ENCODE data around the gene GLIS1. TPM values are rescaled to one million over a fixed set of nuclear protein-coding genes. Genes with fewer than 3 reads are reported as not detected.

The GLIS1 gene
- total RNA-seq, 1 donor from 2014 or later, result not detected

GRCh38 chr1:53576866-53577760 is 161.9 kb downstream of the GLIS1 start:
- Histone ChIP-seq H3K9me3 (no peaks in the 10 kb centered on the region), H3K4me1 (no peaks in the 10 kb centered on the region), H3K4me3 (no peak overlapping the region), H3K36me3 (no peaks in the 10 kb centered on the region), H3K27ac (no peak overlapping the region), H3K27me3 (no peaks in the 10 kb centered on the region)
- no peak for TF ChIP-seq CTCF (IDR thresholded peaks at IDR 0.05)
- intact Hi-C loops (cut with DNase I), result no loop called here
- DNase-seq (ENCODE audit: low spot score in 2 of 2), result no peak

GRCh38 chr1:53576381-53576801 is 162.6 kb downstream of the GLIS1 start:
- DNase-seq (ENCODE audit: low spot score in 2 of 2), result no peak
- Histone ChIP-seq H3K27me3 (no peaks in the 10 kb centered on the region), H3K9me3 (no peaks in the 10 kb centered on the region), H3K36me3 (no peaks in the 10 kb centered on the region), H3K4me1 (no peaks in the 10 kb centered on the region), H3K27ac (no peak overlapping the region), H3K4me3 (no peak overlapping the region)
- intact Hi-C loops (cut with DNase I), result no loop called here
- TF ChIP-seq CTCF (IDR thresholded peaks at IDR 0.05), result no peak

GRCh38 chr1:53575955-53576320 is 163.0 kb downstream of the GLIS1 start:
- Histone ChIP-seq H3K27me3 (no peaks in the 10 kb centered on the region), H3K36me3 (no peaks in the 10 kb centered on the region), H3K4me1 (no peaks in the 10 kb centered on the region), H3K9me3 (no peaks in the 10 kb centered on the region), H3K27ac (no peak overlapping the region), H3K4me3 (no peak overlapping the region)
- no peak for TF ChIP-seq CTCF (IDR thresholded peaks at IDR 0.05)
- no peak for DNase-seq (ENCODE audit: low spot score in 2 of 2)
- intact Hi-C loops (cut with DNase I), result no loop called here

GRCh38 chr1:53575141-53575954 is 163.6 kb downstream of the GLIS1 start:
- TF ChIP-seq CTCF (IDR thresholded peaks at IDR 0.05), result no peak
- intact Hi-C loops (cut with DNase I), result no loop called here
- H3K27me3 ChIP-seq, result no peaks in the 10 kb centered on the region
- H3K4me3 ChIP-seq, result no peak overlapping the region
- no peaks in the 10 kb centered on the region for H3K4me1 ChIP-seq
- no peaks in the 10 kb centered on the region for H3K9me3 ChIP-seq
- H3K27ac ChIP-seq, result no peak overlapping the region
- H3K36me3 ChIP-seq, result no peaks in the 10 kb centered on the region
- DNase-seq (ENCODE audit: low spot score in 2 of 2), result no peak

- no peak overlapping the region for H3K4me3 ChIP-seq
- H3K4me1 ChIP-seq, result no peaks in the 10 kb centered on the region
- intact Hi-C loops (cut with DNase I), result no loop called here
- no peak for TF ChIP-seq CTCF (IDR thresholded peaks at IDR 0.05)
- H3K27me3 ChIP-seq, result no peaks in the 10 kb centered on the region
- no peaks in the 10 kb centered on the region for H3K36me3 ChIP-seq
- H3K27ac ChIP-seq, result no peak overlapping the region
- DNase-seq (ENCODE audit: low spot score in 2 of 2), result no peak
- no peaks in the 10 kb centered on the region for H3K9me3 ChIP-seq
These were observed 164.3 kb downstream of the GLIS1 start for GRCh38 chr1:53574621-53575020.
